DMS114 treated with DMSO at 0.1 percent for 48 hours (cell line): ENCODE results near the gene KBTBD12.
"Not testable (repeated sequence)": the region's sequence is repeated elsewhere in the genome, so short reads cannot be mapped to it uniquely, and the experiment has no call there.

Experiments
- DNase-seq: peaks from one replicate; lab custom pipeline; 2025; ENCODE audit not compliant: unreplicated experiment; lab: John Stamatoyannopoulos, UW

Gene KBTBD12

DNA sequence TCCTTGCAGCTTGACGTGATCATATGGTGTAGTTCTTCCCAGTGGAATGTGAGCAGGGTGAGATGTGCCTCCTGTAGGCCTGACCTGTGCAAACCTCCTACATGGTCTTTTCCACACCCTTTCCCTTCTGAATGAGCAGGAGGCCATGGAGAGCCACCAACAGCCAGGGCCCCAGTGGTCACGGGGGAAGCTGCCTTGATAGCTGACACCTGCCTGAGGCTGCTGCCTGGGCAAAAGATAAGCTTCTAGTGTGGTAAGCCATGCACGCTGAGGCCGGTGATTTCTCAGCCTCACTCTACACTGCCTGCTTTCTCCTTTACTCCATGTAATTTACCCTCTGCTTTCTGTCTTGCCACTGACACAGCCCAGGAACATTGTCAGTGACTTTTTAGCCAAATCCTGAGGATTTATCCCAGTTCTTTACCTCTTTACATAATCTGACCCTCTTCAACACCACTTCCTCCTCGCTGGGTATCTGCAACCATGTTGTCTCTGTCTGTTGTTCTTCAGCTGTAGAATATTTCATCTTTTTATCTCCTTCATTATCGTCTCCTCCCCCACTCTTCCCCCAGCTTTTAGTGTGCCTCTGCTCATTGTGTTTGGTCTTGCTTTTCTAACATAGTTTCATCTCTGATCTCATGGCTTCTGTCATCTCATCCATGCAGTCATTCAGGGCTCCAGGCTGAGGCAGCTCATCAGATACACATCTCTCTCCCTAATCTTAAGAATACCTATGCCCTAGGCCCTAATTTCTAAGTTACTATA lies 11.2 kb upstream of the KBTBD12 start:
- DNase-seq = no peak

DNA sequence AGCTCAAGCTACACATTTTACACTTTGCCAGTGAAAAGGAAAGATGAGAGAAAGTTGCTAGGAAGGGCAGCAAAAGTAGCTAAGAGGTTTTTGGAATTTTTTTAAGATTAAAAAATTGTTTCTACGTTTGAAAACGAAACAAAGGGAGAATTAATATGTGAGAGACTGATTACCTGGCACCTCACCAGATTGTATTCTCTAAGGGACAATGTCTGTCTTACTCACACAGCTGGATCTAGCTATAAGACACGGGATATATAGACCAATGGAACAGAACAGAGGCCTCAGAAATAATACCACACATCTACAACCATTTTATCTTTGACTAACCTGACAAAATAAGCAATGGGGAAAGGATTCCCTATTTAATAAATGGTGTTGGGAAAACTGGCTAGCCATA lies 9.5 kb upstream of the KBTBD12 start:
- DNase-seq = no peak

DNA sequence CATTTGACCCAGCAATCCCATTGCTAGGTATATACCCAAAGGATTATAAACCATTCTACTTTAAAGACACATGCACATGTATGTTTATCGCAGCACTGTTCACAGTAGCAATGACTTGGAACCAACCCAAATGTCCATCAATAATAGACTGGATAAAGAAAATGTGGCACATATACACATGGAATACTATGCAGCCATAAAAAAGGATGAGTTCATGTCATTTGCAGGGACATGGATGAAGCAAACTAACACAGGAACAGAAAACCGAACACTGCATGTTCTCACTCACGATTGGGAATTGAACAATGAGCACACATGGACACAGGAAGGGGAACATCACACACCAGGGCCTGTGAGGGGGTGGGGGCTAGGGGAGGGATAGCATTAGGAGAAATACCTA lies 8.4 kb upstream of the KBTBD12 start:
- DNase-seq = not testable (repeated sequence)

DNA sequence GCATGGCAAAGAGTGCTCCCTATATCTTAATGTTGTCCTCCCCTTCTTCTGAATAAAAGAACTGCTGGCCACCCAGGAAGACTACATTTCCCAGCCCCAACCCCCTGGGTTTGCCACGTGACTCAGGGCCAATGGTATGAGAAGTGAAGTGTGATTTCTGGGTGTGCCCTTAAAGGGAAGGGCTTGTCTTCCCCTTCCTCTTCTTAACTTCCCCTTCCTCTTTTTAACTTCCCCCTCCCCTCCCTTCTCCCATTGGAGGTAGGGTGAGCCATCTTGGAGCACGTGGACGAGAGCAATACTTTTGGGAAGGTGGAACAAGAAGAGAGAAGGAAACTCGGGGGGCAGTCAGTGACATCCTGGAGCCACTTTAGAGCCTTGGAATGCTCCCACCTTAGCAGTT lies 6.8 kb upstream of the KBTBD12 start:
- no peak for DNase-seq

DNA sequence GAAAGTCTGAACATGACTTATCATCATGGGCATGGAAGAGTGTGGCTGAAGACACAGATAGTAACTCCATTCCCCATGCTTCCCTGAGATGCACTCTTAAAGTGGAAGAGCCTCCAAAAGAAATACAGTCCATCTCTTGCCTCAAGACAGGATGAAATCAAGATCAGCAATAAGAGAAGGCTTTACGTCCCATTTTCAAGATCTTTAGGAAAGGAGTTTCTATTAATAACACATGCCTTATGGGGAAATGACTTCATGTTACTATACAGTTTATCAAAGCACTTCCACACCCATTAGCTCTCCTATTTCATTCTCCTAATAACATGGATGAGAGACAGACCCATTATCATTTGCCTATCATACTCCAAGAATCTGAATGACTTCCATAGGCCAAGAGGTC lies 6.1 kb upstream of the KBTBD12 start:
- no peak for DNase-seq

DNA sequence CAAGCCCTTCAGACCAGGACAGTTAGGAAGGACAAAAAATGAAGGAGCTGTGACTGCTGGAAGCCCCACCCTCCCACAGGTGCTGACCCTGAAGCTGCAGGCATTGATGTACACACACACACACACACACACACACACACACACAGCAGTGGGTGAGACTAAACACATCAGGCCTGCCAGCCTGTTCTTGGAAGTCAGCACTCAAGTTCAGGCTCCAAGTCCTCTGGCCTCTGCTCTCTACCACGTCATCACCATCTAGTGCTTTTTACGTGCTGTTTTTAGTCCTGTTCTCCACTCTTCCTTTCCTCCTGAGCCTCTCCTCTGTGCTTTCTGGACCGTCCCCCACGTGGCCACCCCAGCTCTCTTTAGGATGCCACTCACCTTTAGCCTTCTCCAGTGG lies 5.4 kb upstream of the KBTBD12 start:
- no peak for DNase-seq

DNA sequence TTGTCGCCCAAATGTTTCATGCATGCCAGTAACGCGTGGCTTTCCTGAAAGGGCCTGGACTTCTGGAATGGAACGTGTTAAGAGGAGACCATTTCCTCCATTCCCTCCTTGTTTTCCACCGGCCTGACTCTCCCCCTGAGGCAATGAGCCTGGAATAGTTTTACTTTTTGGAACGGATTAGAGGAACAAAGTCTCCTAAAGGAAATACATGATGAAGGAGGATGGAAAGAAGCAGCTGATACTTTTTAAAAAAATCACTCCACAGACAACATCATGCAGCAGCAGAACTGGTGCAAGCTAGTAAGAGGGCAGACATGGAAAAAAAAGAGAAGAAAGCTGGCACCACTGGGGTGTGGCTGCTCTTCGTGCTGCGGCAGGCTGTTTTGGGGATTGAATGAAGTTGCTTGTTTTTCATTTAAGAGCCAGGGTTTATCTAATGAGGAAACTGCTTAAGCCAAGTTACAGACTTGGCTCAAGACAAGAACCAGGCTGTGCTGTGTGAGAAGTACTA lies 3.6 kb upstream of the KBTBD12 start:
- no peak for DNase-seq

DNA sequence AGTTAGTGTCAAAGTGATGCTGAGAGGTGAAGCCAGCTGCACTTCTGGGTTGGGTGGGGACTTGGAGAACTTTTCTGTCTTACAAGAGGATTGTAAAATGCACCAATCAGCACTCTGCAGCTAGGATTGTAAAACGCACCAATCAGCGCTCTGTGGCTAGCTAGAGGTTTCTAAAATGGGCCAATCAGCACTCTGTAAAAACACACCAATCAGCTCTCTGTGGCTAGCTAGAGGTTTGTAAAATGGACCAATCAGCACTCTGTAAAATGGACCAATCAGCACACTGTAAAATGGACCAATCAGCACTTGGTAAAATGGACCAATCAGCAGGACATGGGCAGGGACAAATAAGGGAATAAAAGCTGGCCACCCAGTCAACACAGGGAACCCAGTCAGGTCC lies 1.2 kb upstream of the KBTBD12 start:
- not testable (repeated sequence) for DNase-seq

DNA sequence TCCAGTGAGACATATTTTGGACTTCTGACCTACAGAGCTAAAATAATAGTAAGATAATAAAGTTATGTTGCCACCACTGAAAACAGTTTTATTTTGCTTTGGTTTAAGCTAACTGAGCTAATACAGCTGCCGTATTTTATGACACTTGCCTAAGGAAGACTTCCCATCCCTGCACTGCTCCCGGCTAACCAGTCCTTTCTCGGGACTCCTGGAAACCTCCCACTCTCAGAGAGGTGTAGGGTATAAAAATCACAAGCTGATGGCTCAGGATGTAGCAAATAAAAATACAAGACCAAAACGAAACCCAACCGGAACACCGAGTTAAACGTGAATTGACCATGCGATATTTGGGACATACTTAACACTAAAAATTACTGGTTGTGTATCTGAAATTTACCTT lies 448 bp upstream of the KBTBD12 start:
- no peak for DNase-seq

DNA sequence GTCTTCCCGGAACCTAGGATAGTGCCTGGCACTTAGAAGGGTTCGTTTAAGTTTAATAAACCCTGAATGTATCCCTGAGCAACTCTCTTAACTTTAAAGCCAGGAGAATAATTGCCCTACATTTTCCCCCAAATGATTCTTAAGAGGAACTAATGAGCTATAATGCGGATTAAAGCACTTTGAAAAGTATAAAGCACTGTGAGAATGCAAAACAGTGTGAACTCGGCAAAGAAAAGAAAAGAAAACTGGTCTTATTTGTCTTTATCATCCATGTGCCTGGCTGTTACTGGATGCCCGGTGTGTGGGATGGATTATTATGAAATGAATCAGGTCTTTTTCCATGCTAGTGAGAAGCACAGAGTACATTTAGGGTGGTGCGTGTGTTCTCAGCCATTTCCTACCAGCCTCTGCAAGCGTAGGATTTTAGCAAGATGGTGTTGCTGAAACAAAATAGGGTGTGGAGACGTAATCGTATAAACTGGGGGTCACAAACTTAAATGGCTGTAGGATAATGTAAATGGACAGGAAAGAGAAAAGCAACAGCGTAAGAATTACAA lies 983 bp downstream of the KBTBD12 start:
- DNase-seq = no peak

DNA sequence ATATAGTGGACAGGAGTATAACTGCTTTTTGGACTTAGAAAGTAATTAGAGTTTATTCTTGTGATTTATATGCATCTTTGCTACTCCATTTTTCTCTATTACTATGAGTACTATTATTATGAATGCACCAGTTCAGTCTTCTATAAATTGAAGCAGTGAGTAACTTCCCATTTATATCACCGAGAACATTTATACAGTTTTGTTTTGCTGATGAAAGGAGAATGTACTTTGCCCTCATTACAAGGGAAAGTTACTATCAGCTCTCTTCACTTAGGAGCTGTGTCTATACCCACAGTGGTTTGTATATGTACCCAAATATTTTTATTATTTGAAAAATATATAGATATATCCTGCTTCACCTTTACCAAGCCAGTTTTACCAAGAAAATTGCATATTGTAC lies 5.7 kb downstream of the KBTBD12 start:
- DNase-seq = no peak

DNA sequence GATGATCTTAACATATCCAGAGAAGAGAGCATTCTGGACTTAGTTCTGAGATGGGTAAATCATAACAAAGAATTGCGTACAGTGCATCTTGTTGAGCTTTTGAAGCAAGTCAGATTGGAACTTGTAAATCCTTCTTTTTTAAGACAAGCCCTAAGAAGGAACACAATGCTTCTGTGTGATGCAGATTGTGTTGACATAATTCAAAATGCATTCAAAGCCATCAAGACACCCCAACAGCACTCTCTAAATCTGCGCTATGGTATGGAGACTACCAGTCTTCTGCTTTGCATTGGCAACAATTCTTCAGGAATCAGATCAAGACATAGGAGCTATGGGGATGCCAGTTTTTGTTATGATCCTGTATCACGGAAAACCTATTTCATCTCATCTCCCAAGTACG lies 8.6 kb downstream of the KBTBD12 start:
- DNase-seq = no peak

DNA sequence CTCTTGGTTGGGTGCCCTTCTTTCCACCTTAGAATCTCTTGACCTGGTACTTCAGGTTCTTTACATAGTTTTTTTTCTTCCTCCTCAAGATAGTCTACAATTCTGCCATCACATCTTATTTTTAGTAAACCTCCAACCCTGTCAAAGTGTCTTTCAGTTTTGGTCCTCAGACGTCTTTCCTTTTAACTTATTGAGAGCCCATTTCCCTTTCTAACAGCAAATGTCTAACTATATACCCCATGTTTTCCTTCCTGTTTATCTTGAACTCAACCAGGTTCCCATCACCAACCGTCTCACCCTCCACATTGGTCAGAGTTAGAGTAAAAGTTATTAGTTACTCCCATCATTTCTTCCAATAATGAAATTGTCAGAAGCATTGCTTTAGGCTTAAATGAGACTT lies 10.4 kb downstream of the KBTBD12 start:
- DNase-seq = no peak

DNA sequence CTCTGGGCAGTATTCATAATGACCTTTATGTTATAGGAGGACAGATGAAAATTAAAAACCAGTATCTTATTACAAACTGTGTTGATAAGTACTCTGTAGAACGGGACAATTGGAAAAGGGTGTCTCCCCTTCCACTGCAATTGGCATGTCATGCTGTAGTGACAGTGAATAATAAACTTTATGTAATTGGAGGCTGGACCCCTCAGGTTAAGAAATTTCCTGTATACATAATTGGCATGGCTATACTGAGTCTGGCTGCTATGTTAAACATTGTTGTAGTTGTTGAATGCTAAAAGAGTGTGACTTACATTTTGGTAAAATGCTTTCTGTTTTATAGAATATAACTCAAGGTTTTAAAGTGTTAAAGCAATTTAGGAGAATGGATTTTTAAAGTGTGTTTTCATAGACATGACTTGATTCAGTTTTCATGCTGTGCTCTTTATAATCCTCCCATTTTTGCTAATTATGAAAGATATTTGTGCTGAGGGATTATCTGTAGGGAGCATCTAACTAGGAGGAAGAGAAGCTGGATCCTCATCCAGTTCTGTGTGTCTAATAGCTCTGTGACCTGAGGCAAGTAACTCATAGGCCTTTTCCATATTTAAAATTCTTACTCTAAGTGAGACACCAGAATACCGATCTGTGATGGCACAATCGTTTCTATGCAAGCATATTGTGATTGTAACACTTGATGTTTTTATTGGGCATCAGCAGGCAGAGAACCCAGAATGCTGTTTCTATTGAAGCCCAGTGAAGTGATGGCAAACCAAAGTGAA lies 13.0 kb downstream of the KBTBD12 start:
- no peak for DNase-seq

DNA sequence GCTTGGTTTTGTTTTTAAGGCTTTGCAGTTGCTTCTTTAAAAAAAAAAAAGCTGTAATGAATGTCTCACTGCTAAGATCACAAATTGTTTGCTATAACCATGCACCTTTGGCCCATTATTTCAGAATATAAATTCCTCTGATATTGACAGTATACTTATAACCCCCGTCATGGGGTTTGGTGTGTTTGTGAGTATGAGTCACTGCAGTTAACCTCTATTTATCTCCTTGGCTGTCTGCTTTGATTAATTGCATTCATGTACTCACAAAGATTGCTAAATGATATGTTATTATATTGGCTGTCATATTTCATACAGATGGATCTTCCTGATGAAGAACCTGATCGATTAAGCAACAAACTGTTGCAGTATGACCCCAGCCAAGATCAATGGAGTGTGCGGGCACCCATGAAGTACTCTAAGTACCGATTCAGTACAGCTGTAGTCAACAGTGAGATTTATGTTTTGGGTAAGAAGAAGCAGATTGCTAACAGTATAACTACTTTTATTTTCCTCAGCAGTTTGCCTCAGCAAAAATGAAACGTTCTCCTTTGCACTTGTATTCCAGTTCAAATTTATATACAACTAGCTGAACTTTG lies 14.9 kb downstream of the KBTBD12 start:
- no peak for DNase-seq

DNA sequence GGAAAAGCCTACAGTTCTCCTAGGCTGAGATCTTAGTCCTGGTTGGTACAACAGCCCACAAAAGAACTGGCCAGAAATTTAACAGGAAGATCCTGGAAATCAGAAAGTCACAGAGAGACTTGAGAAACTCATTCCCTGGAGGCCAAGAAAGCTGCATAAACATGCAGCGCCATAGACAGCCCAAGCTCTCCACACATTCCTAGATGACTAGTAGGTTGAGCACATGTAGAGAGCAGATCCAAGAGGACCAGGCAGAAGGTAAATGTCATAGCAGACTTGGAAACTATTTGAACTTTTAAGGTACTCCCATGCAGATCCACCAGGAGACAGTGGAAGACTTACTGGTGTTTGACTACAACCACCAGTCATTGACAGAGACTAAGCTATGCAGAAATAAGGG lies 18.4 kb downstream of the KBTBD12 start:
- no peak for DNase-seq

DNA sequence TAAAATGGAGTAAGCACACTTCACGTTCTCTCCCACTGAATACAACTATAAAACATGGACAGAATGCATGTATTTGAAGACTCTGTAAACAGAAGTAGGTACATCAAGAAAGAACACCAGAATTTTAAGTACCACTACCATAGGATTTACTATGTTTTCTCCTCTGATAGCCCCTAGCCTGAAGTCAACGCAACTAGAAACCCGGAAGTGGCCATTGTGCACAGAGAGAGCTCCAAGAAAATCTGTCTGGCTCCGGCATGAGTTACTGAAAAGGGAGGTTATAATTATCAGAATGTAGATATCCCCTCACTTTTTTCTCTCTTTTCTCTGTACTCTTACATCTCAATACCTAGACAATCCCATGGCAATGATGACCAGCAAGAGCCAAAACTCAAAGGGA lies 23.8 kb downstream of the KBTBD12 start:
- no peak for DNase-seq

DNA sequence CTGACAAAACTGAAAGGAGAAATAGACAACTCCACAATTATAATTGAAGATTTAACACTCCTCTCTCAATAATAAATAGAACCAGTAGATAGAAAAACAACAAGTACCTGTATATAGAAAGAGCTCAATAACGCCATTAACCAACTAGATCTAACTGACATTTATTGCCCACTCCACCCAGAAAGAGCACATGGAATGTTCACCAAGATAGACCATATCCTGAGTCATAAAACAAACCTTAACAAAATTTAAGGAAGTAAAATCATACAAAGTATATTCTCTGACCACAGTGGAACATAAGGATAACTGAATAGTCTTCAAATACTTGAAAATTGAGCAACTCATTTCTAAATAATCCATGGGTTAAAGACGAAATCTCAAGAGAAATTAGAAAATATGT lies 25.1 kb downstream of the KBTBD12 start:
- DNase-seq = no peak

DNA sequence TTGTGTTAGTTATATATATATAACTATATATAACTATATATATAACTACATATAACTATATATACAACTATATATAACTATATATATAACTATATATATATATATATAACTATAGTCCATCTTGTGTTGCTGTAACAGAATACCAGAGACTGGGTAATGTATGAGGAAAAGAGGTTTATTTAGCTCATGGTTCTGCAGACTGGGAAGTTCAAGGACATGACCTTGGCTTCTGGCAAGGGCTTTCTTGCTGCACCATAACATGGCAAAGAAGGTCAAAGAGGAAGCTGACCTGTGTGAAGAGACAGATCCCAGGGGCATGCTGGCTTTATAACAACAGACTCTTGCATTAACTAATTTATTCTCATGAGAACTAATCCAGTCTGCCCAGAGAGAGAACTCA lies 27.6 kb downstream of the KBTBD12 start:
- DNase-seq = no peak

DNA sequence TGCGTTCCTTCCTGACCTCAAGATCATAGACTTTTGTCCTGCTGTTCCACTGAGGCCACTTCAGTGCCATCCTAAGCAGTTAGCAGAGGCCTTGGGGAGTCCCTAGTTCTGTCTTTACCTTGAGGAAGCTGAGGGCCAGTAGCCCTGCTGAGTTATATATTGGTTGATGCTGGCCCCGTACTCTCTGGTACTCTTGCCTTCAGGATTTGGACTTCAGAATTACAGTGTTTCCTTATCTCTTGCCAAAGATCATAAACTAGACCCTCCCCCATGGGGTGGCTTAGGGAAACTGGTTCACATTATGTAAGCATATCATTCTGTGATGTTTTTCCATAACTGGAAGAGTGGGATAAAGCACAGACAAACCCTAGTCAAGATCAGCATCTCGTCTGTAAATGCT lies 33.2 kb downstream of the KBTBD12 start:
- no peak for DNase-seq

DNA sequence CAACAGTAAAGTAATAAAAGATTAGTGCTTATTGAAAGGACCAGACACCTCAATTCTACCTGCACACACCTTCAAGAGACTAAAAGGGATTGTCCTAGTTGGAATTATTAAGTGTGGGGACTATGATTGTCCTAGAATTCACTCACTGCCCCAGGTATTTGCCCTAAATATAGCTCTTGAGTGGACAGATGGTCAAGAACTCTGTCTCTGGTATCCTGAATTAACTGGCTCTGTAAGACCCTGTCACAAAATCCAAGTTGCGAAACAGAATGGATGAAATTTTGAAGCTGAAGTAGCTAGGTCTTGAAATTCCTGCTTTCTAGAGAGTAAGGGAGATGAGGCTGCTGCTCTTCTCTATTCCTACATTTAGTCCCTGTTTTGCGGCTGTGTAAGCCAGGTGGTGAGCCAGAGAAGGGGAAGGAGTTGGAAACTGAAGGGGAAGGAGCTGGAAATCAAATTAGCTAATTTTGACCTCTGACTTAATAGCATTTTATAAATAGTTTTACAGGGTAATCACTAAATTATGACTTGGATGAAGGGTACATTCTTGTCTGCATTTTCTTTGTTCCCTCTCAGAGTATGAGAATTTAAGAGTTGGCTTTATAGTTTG lies 34.5 kb downstream of the KBTBD12 start:
- DNase-seq = no peak
